Measurements from ENCODE around the gene GUCA2A. TPM values are rescaled to one million over a fixed set of nuclear protein-coding genes. Genes with fewer than 3 reads are reported as not detected.

GUCA2A gene
- polyA plus RNA-seq, 1 of the 3 experiments (the other 2 are of a cell fraction): not detected

DNA sequence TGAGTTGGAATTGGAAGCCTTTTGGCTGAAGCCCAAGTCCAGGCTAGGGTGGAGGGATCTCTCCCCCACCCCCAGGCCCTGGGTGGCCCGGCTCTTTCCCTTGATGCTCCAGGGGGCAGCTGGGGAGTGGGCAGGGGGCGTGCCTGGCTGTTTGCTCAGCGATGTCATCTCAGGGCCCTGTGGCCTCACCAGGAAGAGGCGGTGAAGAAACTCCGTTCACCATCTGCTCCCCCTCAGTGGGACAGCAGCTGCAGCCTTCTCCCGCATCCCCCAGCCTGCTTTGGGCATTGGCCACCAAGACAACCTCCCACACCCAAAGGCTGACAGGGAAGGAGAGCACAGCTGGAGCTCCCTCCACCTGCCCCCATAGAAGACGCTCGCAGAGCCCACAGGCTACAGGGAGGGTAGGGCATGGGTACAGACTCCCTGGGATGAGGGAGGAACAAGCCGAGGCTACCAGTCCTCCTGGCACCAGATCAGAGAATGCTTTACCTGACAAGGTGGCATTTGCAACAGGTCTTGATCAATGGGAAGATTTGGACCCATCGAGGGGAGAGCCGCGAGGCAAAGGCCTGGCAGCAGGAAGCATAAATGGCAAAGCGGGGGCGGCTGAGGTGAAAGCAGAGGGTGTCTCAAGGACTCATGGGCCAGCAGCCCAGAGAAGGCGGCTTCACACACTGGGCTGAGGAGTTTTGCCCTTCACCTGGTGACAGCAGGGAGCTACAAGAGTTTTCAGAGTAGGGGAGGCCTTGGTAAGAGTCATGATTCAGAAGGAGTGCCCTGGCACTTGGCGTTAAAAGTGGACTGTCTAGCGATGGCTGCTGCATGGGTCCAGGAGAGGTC is 6.5 kb upstream of the GUCA2A start:
- Histone ChIP-seq H3K9ac (no peak overlapping the region), H3K9me2 (no peaks in the 10 kb centered on the region), H3K27me3 (ENCODE audit: insufficient read depth) (no peaks in the 10 kb centered on the region), H3K27ac (ENCODE audit: low read depth in 2 of 2, low read length in 1 of 2) (no peak overlapping the region), H3K4me2 (no peak overlapping the region), H3K9me3 (no peaks in the 10 kb centered on the region), H3K4me1 (ENCODE audit: control insufficient read depth in 1 of 2, insufficient read depth in 2 of 2, low read depth in 1 of 2, low read length in 1 of 2) (peaks cover 0 to 35% of the 10 kb centered on the region in 2 experiments; a peak in 2 of 4 replicates), H3K4me3 (ENCODE audit: low read depth in 2 of 2, low read length in 1 of 2) (no peak overlapping the region), H3K36me3 (replicated peaks in 1 of 2; ENCODE audit: control insufficient read depth in 1 of 2, insufficient read depth in 2 of 2, low read length in 1 of 2) (peaks cover 0 to 6% of the 10 kb centered on the region in 2 experiments), H3F3A (replicated peaks; ENCODE audit: insufficient read depth) (no peaks in the 10 kb centered on the region), H3K79me2 (ENCODE audit: insufficient read depth) (no peaks in the 10 kb centered on the region), H2AFZ (ENCODE audit: low read depth) (no peak overlapping the region), H4K20me1 (ENCODE audit: insufficient read depth) (no peaks in the 10 kb centered on the region)
- ChIA-PET CTCF (interaction anchor here (0.9 to 4.4 kb wide), 9 partner anchors 10 to 655 kb away, joined by 3 to 31 read pairs (median 7); no protein-coding TSS in a partner anchor), POLR2A (interaction anchor here (0.6 kb wide), 1 partner anchor 186 kb away, joined by 4 read pairs; no protein-coding TSS in a partner anchor)
- 94% methylated on average over 14 of the region's 17 CpGs for WGBS (ENCODE audit: low lambda C conversion rate)
- no peak for DNase-seq
- no peak for TF ChIP-seq MXI1 (IDR thresholded peaks at IDR 0.05; ENCODE audit: low read depth, low read length)
- TF ChIP-seq FOXM1 (IDR thresholded peaks at IDR 0.05; ENCODE audit: low read depth): no peak
- TF ChIP-seq, protein P1, sequence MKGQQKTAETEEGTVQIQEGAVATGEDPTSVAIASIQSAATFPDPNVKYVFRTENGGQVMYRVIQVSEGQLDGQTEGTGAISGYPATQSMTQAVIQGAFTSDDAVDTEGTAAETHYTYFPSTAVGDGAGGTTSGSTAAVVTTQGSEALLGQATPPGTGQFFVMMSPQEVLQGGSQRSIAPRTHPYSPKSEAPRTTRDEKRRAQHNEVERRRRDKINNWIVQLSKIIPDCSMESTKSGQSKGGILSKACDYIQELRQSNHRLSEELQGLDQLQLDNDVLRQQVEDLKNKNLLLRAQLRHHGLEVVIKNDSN (IDR thresholded peaks at IDR 0.05; ENCODE audit: borderline replicate concordance, low read depth): no peak
- no peak for TF ChIP-seq EZH2phosphoT487 (IDR thresholded peaks at IDR 0.05; ENCODE audit: borderline replicate concordance, low read depth)
- TF ChIP-seq, protein P2, sequence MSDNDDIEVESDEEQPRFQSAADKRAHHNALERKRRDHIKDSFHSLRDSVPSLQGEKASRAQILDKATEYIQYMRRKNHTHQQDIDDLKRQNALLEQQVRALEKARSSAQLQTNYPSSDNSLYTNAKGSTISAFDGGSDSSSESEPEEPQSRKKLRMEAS (IDR thresholded peaks at IDR 0.05; ENCODE audit: low read depth): no peak
- no peak for TF ChIP-seq TAF1 (IDR thresholded peaks at IDR 0.05; ENCODE audit: borderline replicate concordance, low read depth, low read length)
- TF ChIP-seq, protein P3, sequence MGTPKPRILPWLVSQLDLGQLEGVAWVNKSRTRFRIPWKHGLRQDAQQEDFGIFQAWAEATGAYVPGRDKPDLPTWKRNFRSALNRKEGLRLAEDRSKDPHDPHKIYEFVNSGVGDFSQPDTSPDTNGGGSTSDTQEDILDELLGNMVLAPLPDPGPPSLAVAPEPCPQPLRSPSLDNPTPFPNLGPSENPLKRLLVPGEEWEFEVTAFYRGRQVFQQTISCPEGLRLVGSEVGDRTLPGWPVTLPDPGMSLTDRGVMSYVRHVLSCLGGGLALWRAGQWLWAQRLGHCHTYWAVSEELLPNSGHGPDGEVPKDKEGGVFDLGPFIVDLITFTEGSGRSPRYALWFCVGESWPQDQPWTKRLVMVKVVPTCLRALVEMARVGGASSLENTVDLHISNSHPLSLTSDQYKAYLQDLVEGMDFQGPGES (IDR thresholded peaks at IDR 0.05; ENCODE audit: low read depth, low read length): no peak
- no peak for TF ChIP-seq FOSL2 (IDR thresholded peaks at IDR 0.05; ENCODE audit: borderline replicate concordance, low read depth)
- TF ChIP-seq, protein P4, sequence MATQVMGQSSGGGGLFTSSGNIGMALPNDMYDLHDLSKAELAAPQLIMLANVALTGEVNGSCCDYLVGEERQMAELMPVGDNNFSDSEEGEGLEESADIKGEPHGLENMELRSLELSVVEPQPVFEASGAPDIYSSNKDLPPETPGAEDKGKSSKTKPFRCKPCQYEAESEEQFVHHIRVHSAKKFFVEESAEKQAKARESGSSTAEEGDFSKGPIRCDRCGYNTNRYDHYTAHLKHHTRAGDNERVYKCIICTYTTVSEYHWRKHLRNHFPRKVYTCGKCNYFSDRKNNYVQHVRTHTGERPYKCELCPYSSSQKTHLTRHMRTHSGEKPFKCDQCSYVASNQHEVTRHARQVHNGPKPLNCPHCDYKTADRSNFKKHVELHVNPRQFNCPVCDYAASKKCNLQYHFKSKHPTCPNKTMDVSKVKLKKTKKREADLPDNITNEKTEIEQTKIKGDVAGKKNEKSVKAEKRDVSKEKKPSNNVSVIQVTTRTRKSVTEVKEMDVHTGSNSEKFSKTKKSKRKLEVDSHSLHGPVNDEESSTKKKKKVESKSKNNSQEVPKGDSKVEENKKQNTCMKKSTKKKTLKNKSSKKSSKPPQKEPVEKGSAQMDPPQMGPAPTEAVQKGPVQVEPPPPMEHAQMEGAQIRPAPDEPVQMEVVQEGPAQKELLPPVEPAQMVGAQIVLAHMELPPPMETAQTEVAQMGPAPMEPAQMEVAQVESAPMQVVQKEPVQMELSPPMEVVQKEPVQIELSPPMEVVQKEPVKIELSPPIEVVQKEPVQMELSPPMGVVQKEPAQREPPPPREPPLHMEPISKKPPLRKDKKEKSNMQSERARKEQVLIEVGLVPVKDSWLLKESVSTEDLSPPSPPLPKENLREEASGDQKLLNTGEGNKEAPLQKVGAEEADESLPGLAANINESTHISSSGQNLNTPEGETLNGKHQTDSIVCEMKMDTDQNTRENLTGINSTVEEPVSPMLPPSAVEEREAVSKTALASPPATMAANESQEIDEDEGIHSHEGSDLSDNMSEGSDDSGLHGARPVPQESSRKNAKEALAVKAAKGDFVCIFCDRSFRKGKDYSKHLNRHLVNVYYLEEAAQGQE (IDR thresholded peaks at IDR 0.05; ENCODE audit: low read depth, low read length): no peak
- TF ChIP-seq RFX5 (IDR thresholded peaks at IDR 0.05; ENCODE audit: low read length): no peak
- TF ChIP-seq FOXJ3 (CRISPR knock-in tag; IDR thresholded peaks at IDR 0.05): no peak
- TF ChIP-seq POLR2AphosphoS5 (IDR thresholded peaks at IDR 0.05; ENCODE audit: low read depth, low read length): no peak
- no peak for TF ChIP-seq RXRA (IDR thresholded peaks at IDR 0.05; ENCODE audit: borderline replicate concordance, low read depth)
- no peak for TF ChIP-seq TEAD4 (IDR thresholded peaks at IDR 0.05; ENCODE audit: borderline replicate concordance, insufficient read depth)
- TF ChIP-seq SIN3A (IDR thresholded peaks at IDR 0.05; ENCODE audit: borderline replicate concordance, low read depth, low read length): no peak
- no peak for TF ChIP-seq NRF1 (IDR thresholded peaks at IDR 0.05; ENCODE audit: low read depth, low read length)
- no peak for TF ChIP-seq GATA2 (CRISPR knock-in tag; IDR thresholded peaks at IDR 0.05)
